ENCODE results near the gene KCNN4. TPM values are rescaled to one million over a fixed set of nuclear protein-coding genes. Genes with fewer than 3 reads are reported as not detected.

The KCNN4 gene
- total and polyA plus RNA-seq, 2 donors (not counting 1 experiment from before 2014, with no cell fraction given): 107 to 267 TPM

DNA sequence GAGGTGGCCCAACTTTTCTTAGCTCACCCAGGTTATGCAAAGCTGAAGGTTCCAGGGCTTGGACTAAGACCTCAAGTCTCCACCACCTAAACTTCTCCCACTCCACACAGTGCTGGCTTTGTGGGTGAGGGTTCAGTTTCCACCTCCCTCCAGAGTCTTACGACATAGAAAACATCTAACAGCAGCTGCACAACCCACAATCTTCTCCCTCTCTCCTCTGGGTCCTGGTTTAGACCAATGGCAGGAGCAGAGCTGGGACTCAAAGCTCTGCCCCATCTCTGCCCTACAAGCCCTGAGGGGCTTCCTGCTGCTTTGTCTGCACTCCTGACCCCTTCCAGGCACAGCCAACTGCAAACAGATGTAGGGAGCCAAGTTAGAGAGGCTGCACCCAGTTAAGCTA, 48.9 kb downstream of the KCNN4 start:
- Histone ChIP-seq H3K9me3 (ENCODE audit: control extremely low read depth in 1 of 3, control insufficient read depth in 2 of 3, insufficient read depth in 1 of 3, low read length in 2 of 3) (no peaks in the 10 kb centered on the region), H3K9ac (ENCODE audit: low read length) (no peak overlapping the region), H3K27me3 (replicated peaks in 1 of 4; ENCODE audit: control extremely low read depth in 1 of 4, control insufficient read depth in 3 of 4, insufficient read depth in 4 of 4, low read length in 3 of 4) (no peaks in the 10 kb centered on the region), H3K4me3 (ENCODE audit: control extremely low read depth in 1 of 5, extremely low read depth in 1 of 5, insufficient read depth in 1 of 5, low read depth in 2 of 5, low read length in 4 of 5) (no peak overlapping the region), H3K4me1 (ENCODE audit: control insufficient read depth in 2 of 2, insufficient read depth in 2 of 2, low read length in 2 of 2) (peaks cover 9% of the 10 kb centered on the region in 2 donors), H3K36me3 (replicated peaks in 1 of 2; ENCODE audit: control extremely low read depth in 1 of 2, control insufficient read depth in 1 of 2, extremely low read depth in 1 of 2, insufficient read depth in 2 of 2, low read length in 1 of 2) (peaks cover 0 to 80% of the 10 kb centered on the region in 2 experiments), H3K79me2 (ENCODE audit: control insufficient read depth, insufficient read depth, low read length) (no peaks in the 10 kb centered on the region), H3K27ac (ENCODE audit: low read length in 2 of 2) (no peak overlapping the region), H2AFZ (ENCODE audit: insufficient read depth, low read depth, low read length, poor library complexity, severe bottlenecking) (no peak overlapping the region), H4K20me1 (ENCODE audit: control insufficient read depth, insufficient read depth, low read length, poor library complexity, severe bottlenecking) (no peaks in the 10 kb centered on the region), H3K4me2 (replicated peaks; ENCODE audit: low read depth, low read length, poor library complexity, severe bottlenecking) (no peak overlapping the region)
- CTCF ChIA-PET: interaction anchor here (1.2 kb wide), 1 partner anchor 14 kb away, joined by 4 read pairs; no protein-coding TSS in a partner anchor
- 75% methylated on average over 1 of the region's 1 CpG for WGBS (ENCODE audit: insufficient coverage)
- H3K27me3 Mint-ChIP-seq: no peaks in the 10 kb centered on the region
- ATAC-seq (ENCODE audit: low read depth) (no peak), DNase-seq (no peak)
- POLR2A ChIA-PET: no interaction called here
- no peak overlapping the region for H3K4me3 Mint-ChIP-seq
- TF ChIP-seq, protein P1, sequence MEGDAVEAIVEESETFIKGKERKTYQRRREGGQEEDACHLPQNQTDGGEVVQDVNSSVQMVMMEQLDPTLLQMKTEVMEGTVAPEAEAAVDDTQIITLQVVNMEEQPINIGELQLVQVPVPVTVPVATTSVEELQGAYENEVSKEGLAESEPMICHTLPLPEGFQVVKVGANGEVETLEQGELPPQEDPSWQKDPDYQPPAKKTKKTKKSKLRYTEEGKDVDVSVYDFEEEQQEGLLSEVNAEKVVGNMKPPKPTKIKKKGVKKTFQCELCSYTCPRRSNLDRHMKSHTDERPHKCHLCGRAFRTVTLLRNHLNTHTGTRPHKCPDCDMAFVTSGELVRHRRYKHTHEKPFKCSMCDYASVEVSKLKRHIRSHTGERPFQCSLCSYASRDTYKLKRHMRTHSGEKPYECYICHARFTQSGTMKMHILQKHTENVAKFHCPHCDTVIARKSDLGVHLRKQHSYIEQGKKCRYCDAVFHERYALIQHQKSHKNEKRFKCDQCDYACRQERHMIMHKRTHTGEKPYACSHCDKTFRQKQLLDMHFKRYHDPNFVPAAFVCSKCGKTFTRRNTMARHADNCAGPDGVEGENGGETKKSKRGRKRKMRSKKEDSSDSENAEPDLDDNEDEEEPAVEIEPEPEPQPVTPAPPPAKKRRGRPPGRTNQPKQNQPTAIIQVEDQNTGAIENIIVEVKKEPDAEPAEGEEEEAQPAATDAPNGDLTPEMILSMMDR (IDR thresholded peaks at IDR 0.05): no peak
- no peak for TF ChIP-seq EZH2 (IDR thresholded peaks at IDR 0.05; ENCODE audit: borderline replicate concordance, insufficient read depth, low read depth, low read length, poor library complexity, severe bottlenecking)
- no peaks in the 10 kb centered on the region for H3K9me3 Mint-ChIP-seq (ENCODE audit: insufficient read depth)
- H3K27ac Mint-ChIP-seq: no peak overlapping the region
- intact Hi-C loops (cut with micrococcal nuclease): no loop called here
- peaks cover 9% of the 10 kb centered on the region for H3K4me1 Mint-ChIP-seq

DNA sequence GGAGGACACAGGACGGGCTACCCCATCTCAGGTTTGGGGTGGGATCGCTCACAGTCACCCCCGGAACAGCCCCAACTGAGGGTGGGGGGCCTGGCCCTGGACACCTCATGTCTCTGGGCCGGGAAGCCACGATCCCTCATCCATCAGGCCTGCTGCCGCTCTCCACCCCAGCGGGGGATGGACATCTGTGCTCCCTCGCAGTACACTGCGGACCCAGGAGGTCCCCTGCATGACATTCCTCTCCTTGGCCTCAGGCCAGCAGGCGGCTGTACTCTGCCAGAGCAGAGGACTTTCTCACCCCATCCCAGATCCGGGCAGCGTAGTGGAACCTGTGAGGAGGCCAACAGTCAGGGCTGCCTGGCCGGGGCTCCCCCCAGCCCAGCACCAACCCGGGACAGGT, 49.4 kb downstream of the KCNN4 start:
- Histone ChIP-seq H2AFZ (ENCODE audit: insufficient read depth, low read depth, low read length, poor library complexity, severe bottlenecking) (no peak overlapping the region), H3K4me3 (ENCODE audit: control extremely low read depth in 1 of 5, extremely low read depth in 1 of 5, insufficient read depth in 1 of 5, low read depth in 2 of 5, low read length in 4 of 5) (no peak overlapping the region), H3K9ac (ENCODE audit: low read length) (no peak overlapping the region), H3K27ac (ENCODE audit: low read length in 2 of 2) (no peak overlapping the region), H3K9me3 (ENCODE audit: control extremely low read depth in 1 of 3, control insufficient read depth in 2 of 3, insufficient read depth in 1 of 3, low read length in 2 of 3) (no peaks in the 10 kb centered on the region), H3K36me3 (replicated peaks in 1 of 2; ENCODE audit: control extremely low read depth in 1 of 2, control insufficient read depth in 1 of 2, extremely low read depth in 1 of 2, insufficient read depth in 2 of 2, low read length in 1 of 2) (peaks cover 0 to 75% of the 10 kb centered on the region in 2 experiments), H4K20me1 (ENCODE audit: control insufficient read depth, insufficient read depth, low read length, poor library complexity, severe bottlenecking) (no peaks in the 10 kb centered on the region), H3K4me1 (ENCODE audit: control insufficient read depth in 2 of 2, insufficient read depth in 2 of 2, low read length in 2 of 2) (peaks cover 14% of the 10 kb centered on the region in 2 donors), H3K79me2 (ENCODE audit: control insufficient read depth, insufficient read depth, low read length) (no peaks in the 10 kb centered on the region), H3K4me2 (replicated peaks; ENCODE audit: low read depth, low read length, poor library complexity, severe bottlenecking) (no peak overlapping the region), H3K27me3 (replicated peaks in 1 of 4; ENCODE audit: control extremely low read depth in 1 of 4, control insufficient read depth in 3 of 4, insufficient read depth in 4 of 4, low read length in 3 of 4) (no peaks in the 10 kb centered on the region)
- DNase-seq: no peak
- over 99% methylated on average over 14 of the region's 14 CpGs for WGBS (ENCODE audit: insufficient coverage)
- TF ChIP-seq, protein P1 (IDR thresholded peaks at IDR 0.05): no peak
- no peak for TF ChIP-seq EZH2 (IDR thresholded peaks at IDR 0.05; ENCODE audit: borderline replicate concordance, insufficient read depth, low read depth, low read length, poor library complexity, severe bottlenecking)
- Mint-ChIP-seq H3K4me3 (no peak overlapping the region), H3K27ac (no peak overlapping the region), H3K4me1 (peaks cover 12% of the 10 kb centered on the region), H3K9me3 (ENCODE audit: insufficient read depth) (no peaks in the 10 kb centered on the region), H3K27me3 (no peaks in the 10 kb centered on the region)
- POLR2A ChIA-PET: no interaction called here
- ATAC-seq (ENCODE audit: low read depth): no peak
- CTCF ChIA-PET: no interaction called here
- intact Hi-C loops (cut with micrococcal nuclease): no loop called here

Data from B cell (primary cell).